GM12878 (cell line): ENCODE measurements around the gene RHOT1. TPM values are rescaled to one million over a fixed set of nuclear protein-coding genes. Genes with fewer than 3 reads are reported as not detected.

Experiments used
- ATAC-seq: fragments of 200-7000 bp; cut with Tn5 transposase; 3 replicates; pipeline ENCODE4 v1.9.1; 2020; ENCODE audit warnings: mild to moderate bottlenecking, moderate library complexity
- BruUV-seq: library from RNA; stranded (reverse); fragments of 400-500 nt; replicated peaks from 2 replicates; lab custom pipeline; 2021; lab: Mats Ljungman, UMichigan
- CTCF ChIA-PET: fragments of 300-600 bp; sonication (Branson Sonifier 250); formaldehyde crosslinking; extraction: SDS; loops from one replicate; lab custom pipeline; 2021; ENCODE audit warnings: inconsistent platforms; lab: Yijun Ruan, JAX
- POLR2A ChIA-PET: fragments of 350-600 bp; formaldehyde crosslinking; extraction: SDS; loops from one replicate; lab custom pipeline; 2021; ENCODE audit warnings: inconsistent platforms; lab: Charles Lee
- RAD21 ChIA-PET: fragments of 300-600 bp; sonication (Branson Sonifier 250); formaldehyde crosslinking; loops from one replicate; lab custom pipeline; 2023; ENCODE audit warnings: antibody characterized with exemption; ENCODE audit not compliant: unreplicated experiment; lab: Charles Lee
- SMC1A ChIA-PET: fragments of 300-600 bp; sonication (Branson Sonifier 250); formaldehyde crosslinking; loops from one replicate; lab custom pipeline; 2023; ENCODE audit not compliant: unreplicated experiment, uncharacterized antibody; lab: Charles Lee
- DNase-seq: peaks from one replicate; pipeline ENCODE4 v3.0.0-alpha.2; 2011; ENCODE audit warnings: low read depth, low spot score
- FAIRE-seq: peaks from 3 replicates; lab custom pipeline; 2011; peaks lifted over from hg19 to GRCh38; lab: Jason Lieb, UNC
- H2AFZ ChIP-seq: 2 replicates; pipeline ENCODE4 v1.6.0; 2011; ENCODE audit warnings: low read depth, low read length, control low read depth; ENCODE audit not compliant: control insufficient read depth
- H3K27ac ChIP-seq: 2 replicates; pipeline ENCODE4 v1.5.1; 2011; ENCODE audit warnings: control low read depth; ENCODE audit not compliant: control insufficient read depth, insufficient read depth
- H3K27me3 ChIP-seq, 2 experiments: replicated peaks in 1 of 2; 2 replicates each; pipeline versions ENCODE4 v1.6.0 to v1.6.1; 2011; ENCODE audit warnings: low read length in 1 of 2; ENCODE audit not compliant: control insufficient read depth in 2 of 2, insufficient read depth in 2 of 2
- H3K36me3 ChIP-seq, 2 experiments: 2 replicates each; pipeline ENCODE4 v1.5.1; 2011; ENCODE audit warnings: low read length in 1 of 2; ENCODE audit not compliant: control insufficient read depth in 2 of 2, insufficient read depth in 2 of 2
- H3K4me1 ChIP-seq: 2 replicates; pipeline ENCODE4 v1.6.1; 2011; ENCODE audit warnings: mild to moderate bottlenecking, low read length, moderate library complexity, mixed read lengths; ENCODE audit not compliant: control insufficient read depth, insufficient read depth
- H3K4me2 ChIP-seq: 2 replicates; pipeline ENCODE4 v1.6.0; 2011; ENCODE audit warnings: control low read depth; ENCODE audit not compliant: control insufficient read depth, insufficient read depth
- H3K4me3 ChIP-seq: fragments of 200-600 bp; sonication (generic); 2 replicates; pipeline ENCODE4 v1.5.1; 2016
- H3K79me2 ChIP-seq: 2 replicates; pipeline ENCODE4 v1.6.0; 2011; ENCODE audit warnings: low read length; ENCODE audit not compliant: control insufficient read depth, insufficient read depth
- H3K9ac ChIP-seq: 2 replicates; pipeline ENCODE4 v1.8.0; 2011; ENCODE audit warnings: low read length, control low read depth, mixed read lengths; ENCODE audit not compliant: control insufficient read depth, insufficient read depth
- H3K9me3 ChIP-seq: replicated peaks from 3 replicates; pipeline ENCODE4 v1.5.1; 2011; ENCODE audit warnings: mild to moderate bottlenecking, low read length; ENCODE audit not compliant: control insufficient read depth, insufficient read depth
- H4K20me1 ChIP-seq: 2 replicates; pipeline ENCODE4 v1.6.0; 2011; ENCODE audit not compliant: control insufficient read depth, insufficient read depth
- CBFB ChIP-seq: IDR thresholded peaks from 2 replicates; pipeline ENCODE4 v1.6.1; 2016; ENCODE audit warnings: antibody characterized with exemption, low read depth
- CHD4 ChIP-seq: fragments of 200-600 bp; sonication (generic); IDR thresholded peaks from 2 replicates; pipeline ENCODE4 v1.6.1; 2016; ENCODE audit warnings: mild to moderate bottlenecking
- HDAC2 ChIP-seq: fragments of 200-600 bp; sonication (generic); IDR thresholded peaks from 2 replicates; pipeline ENCODE4 v1.6.1; 2017
- MYB ChIP-seq: fragments of 150-350 bp; IDR thresholded peaks from 2 replicates; pipeline ENCODE4 v1.6.1; 2014; ENCODE audit warnings: mild to moderate bottlenecking, low read depth, low read length, borderline replicate concordance
- RFX5 ChIP-seq: IDR thresholded peaks from 2 replicates; pipeline ENCODE4 v1.6.1; 2011; ENCODE audit warnings: low read depth, low read length, improper control_type of control experiment
- SMAD1 ChIP-seq: fragments of 450-650 bp; IDR thresholded peaks from 2 replicates; pipeline ENCODE4 v1.6.1; 2018; ENCODE audit warnings: mild to moderate bottlenecking, low read depth; ENCODE audit not compliant: partially characterized antibody
- TCF3 ChIP-seq: IDR thresholded peaks from 2 replicates; pipeline ENCODE4 v1.6.1; 2012; ENCODE audit warnings: low read depth, mild to moderate bottlenecking, low read length, borderline replicate concordance; ENCODE audit not compliant: insufficient read depth
- YBX1 ChIP-seq: fragments of 450-650 bp; IDR thresholded peaks from 2 replicates; pipeline ENCODE4 v1.6.1; 2016; ENCODE audit warnings: antibody characterized with exemption
- YY1 ChIP-seq: IDR thresholded peaks from 2 replicates; pipeline ENCODE4 v1.6.1; 2011; ENCODE audit warnings: low read depth, mild to moderate bottlenecking, low read length
- WGBS: methylation state at CpG from one replicate; pipeline ENCODE4 v1.1.6; 2016; ENCODE audit warnings: low lambda C conversion rate; ENCODE audit not compliant: insufficient replicate concordance, insufficient coverage; ENCODE audit errors: missing lambda C conversion rate; 5-methylcytosine and 5-hydroxymethylcytosine counted together
- in situ Hi-C: fragments of 300-500 bp; cut with MboI; formaldehyde crosslinking; loops from 9 replicates; pipeline ENCODE4 v1.14.3; 2018; ENCODE audit warnings: mixed read lengths
- intact Hi-C: fragments of 100-400 bp; cut with micrococcal nuclease; formaldehyde crosslinking; loops from one replicate; pipeline ENCODE4 v1.14.2; 2022; ENCODE audit not compliant: unreplicated experiment
- polyA plus RNA-seq, 11 experiments: library from polyadenylated mRNA; depleted of rRNA in 4 of 11; unstranded in 6 of 11; stranded (reverse) in 5 of 11; fragments of >200 nt; fragmentation: Nextera tagmentation in 4 of 11; fragmentation: Illumina TruSeq in 1 of 11; extraction: Ambion mirVana in 4 of 11; extraction: Trizol in 1 of 11; gene quantifications; 1 replicate in 1 of 11; 2 replicates in 10 of 11; pipeline versions ENCODE4 v1.2.1 to v1.2.3, GENCODE V29; 2011 to 2016; ENCODE audit warnings: inconsistent platforms in 2 of 11, missing spikeins in 2 of 11, low read depth in 1 of 11
- total RNA-seq, 4 experiments: library from RNA; depleted of rRNA in 3 of 4; stranded (reverse); fragments of >200 nt in 3 of 4; fragmentation: Illumina TruSeq in 1 of 4; extraction: Trizol in 1 of 4; gene quantifications; 2 replicates each; pipeline versions ENCODE4 v1.2.1 to v1.2.3, GENCODE V29; 2013 to 2021
- TF ChIP-seq, protein P1 (sequence below), 3 experiments: IDR thresholded peaks in 2 of 3; conservative IDR thresholded peaks in 1 of 3; 2 replicates each; pipeline ENCODE4 v1.5.1; 2011; ENCODE audit warnings: low read depth in 3 of 3, low read length in 3 of 3, mild to moderate bottlenecking in 3 of 3, control low read depth in 2 of 3, moderate library complexity in 2 of 3, inconsistent platforms in 1 of 3, mixed read lengths in 1 of 3; ENCODE audit not compliant: control insufficient read depth in 2 of 3, insufficient read depth in 1 of 3; ENCODE audit errors: extremely low read depth in 1 of 3
- TF ChIP-seq, protein P2 (sequence below): fragments of 450-650 bp; IDR thresholded peaks from 2 replicates; pipeline ENCODE4 v1.6.1; 2017; ENCODE audit warnings: mild to moderate bottlenecking, moderate library complexity

The RHOT1 gene
- total and polyA plus RNA-seq, 10 of the 15 experiments (the other 5 are each of a cell fraction or from before 2014, with no cell fraction given) = 13.3 to 68.2 (median 22.8) TPM

DNA sequence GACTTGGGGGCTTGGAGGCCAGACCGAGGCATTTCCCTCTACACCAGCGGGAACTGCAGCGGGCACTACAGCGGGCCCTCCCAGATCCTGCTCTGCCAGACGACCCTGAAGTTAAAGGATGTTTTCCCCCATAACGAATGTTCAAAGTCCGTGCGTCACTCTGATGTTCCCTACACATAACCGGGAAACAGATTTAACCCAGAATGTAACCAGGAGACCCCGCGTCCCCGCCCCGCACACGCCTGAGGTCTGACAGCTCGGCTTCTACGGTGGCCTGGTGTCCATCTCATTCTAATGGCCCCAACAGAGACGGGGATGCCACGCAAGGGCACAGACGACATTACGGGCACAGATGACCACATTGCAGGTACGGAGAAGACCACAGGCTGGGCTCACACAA lies 31.7 kb upstream of the RHOT1 start (continued):
- TF ChIP-seq CBFB (no peak), TCF3 (no peak), CHD4 (no peak)

DNA sequence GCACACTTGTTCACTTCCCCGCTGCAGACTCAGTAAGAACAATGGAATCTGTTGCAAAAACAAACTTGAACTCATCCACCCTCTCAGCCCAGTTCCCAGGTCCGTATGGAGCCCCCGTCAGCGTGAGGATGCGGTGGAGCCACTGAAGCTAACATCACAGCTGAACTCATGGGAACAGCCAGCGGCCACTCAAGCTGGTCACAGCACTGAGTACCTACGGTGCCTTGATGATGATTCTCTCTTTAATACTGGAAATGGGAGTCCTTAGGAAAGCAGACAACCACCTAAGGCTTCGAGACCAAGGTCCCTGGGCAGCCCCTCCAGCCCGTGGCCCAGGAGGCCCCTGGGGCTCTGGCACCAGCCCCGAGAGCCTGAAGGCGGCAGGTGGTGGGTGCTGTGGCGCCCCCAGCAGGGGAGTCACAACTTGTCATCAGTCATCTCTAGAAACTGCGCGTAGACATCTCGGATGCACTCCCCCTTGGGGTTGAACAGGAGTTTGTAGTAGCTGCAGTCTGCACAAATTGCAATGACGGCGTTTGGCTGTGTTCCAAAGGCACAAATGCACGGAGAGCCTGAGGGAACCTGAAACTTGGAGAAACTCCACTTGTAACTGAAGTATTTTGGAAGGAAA lies 31.0 kb upstream of the RHOT1 start:
- peak; percentile 38 for ATAC-seq
- Histone ChIP-seq H3K36me3 (no peaks in the 10 kb centered on the region), H3K27ac (no peak overlapping the region), H3K4me1 (no peaks in the 10 kb centered on the region), H3K9ac (no peak overlapping the region), H3K4me2 (no peak overlapping the region), H3K79me2 (no peaks in the 10 kb centered on the region), H4K20me1 (no peaks in the 10 kb centered on the region), H2AFZ (no peak overlapping the region), H3K4me3 (no peak overlapping the region), H3K9me3 (no peaks in the 10 kb centered on the region), H3K27me3 (no peaks in the 10 kb centered on the region)
- RAD21 ChIA-PET = no interaction called here
- FAIRE-seq = no peak
- TF ChIP-seq, protein P1, sequence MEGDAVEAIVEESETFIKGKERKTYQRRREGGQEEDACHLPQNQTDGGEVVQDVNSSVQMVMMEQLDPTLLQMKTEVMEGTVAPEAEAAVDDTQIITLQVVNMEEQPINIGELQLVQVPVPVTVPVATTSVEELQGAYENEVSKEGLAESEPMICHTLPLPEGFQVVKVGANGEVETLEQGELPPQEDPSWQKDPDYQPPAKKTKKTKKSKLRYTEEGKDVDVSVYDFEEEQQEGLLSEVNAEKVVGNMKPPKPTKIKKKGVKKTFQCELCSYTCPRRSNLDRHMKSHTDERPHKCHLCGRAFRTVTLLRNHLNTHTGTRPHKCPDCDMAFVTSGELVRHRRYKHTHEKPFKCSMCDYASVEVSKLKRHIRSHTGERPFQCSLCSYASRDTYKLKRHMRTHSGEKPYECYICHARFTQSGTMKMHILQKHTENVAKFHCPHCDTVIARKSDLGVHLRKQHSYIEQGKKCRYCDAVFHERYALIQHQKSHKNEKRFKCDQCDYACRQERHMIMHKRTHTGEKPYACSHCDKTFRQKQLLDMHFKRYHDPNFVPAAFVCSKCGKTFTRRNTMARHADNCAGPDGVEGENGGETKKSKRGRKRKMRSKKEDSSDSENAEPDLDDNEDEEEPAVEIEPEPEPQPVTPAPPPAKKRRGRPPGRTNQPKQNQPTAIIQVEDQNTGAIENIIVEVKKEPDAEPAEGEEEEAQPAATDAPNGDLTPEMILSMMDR (IDR thresholded peaks at IDR 0.05 in 2 of 3, conservative IDR thresholded peaks at IDR 0.05 in 1 of 3; ENCODE audit: control insufficient read depth in 2 of 3, extremely low read depth in 1 of 3, insufficient read depth in 1 of 3, low read depth in 3 of 3, low read length in 3 of 3) = peak; percentile 13 to 44 (median 16); a peak in 2 of 6 replicates
- TF ChIP-seq YBX1 (no peak), RFX5 (no peak), SMAD1 (no peak), MYB (no peak), HDAC2 (no peak), YY1 (no peak)
- TF ChIP-seq, protein P2, sequence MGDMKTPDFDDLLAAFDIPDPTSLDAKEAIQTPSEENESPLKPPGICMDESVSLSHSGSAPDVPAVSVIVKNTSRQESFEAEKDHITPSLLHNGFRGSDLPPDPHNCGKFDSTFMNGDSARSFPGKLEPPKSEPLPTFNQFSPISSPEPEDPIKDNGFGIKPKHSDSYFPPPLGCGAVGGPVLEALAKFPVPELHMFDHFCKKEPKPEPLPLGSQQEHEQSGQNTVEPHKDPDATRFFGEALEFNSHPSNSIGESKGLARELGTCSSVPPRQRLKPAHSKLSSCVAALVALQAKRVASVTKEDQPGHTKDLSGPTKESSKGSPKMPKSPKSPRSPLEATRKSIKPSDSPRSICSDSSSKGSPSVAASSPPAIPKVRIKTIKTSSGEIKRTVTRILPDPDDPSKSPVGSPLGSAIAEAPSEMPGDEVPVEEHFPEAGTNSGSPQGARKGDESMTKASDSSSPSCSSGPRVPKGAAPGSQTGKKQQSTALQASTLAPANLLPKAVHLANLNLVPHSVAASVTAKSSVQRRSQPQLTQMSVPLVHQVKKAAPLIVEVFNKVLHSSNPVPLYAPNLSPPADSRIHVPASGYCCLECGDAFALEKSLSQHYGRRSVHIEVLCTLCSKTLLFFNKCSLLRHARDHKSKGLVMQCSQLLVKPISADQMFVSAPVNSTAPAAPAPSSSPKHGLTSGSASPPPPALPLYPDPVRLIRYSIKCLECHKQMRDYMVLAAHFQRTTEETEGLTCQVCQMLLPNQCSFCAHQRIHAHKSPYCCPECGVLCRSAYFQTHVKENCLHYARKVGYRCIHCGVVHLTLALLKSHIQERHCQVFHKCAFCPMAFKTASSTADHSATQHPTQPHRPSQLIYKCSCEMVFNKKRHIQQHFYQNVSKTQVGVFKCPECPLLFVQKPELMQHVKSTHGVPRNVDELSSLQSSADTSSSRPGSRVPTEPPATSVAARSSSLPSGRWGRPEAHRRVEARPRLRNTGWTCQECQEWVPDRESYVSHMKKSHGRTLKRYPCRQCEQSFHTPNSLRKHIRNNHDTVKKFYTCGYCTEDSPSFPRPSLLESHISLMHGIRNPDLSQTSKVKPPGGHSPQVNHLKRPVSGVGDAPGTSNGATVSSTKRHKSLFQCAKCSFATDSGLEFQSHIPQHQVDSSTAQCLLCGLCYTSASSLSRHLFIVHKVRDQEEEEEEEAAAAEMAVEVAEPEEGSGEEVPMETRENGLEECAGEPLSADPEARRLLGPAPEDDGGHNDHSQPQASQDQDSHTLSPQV = no peak
- POLR2A ChIA-PET = no interaction called here
- CTCF ChIA-PET = no interaction called here
- DNase-seq = no peak
- 36% methylated on average over 18 of the region's 18 CpGs for WGBS
- SMC1A ChIA-PET = no interaction called here
- in situ Hi-C loops (no loop called here), intact Hi-C loops (no loop called here)
- no TSS peak for BruUV-seq
